ENCODE results near the gene TSHR.

DNA sequence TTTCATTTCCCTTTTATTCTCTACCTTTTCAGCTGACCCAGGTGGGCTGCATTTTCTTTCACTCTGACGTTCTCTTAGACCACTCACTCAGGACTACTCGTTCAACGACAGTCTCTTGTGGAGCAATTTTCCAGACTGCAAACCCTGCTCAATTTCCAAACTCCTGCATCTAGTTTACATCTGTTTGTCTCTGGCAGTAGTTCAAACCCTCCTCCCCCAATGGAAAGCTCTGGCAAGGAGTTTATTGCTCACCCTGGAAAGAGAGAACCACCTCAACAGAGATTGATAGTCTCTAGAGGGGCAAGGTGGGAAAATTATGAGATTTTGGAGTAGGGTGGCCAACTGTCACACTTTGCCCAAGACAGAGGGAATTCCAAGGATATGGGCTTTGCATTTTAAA lies 130.2 kb downstream of the TSHR start:
- TF ChIP-seq POLR2AphosphoS5 (IDR thresholded peaks at IDR 0.05; ENCODE audit: low read depth, low read length) (no peak), REST (IDR thresholded peaks at IDR 0.05; ENCODE audit: insufficient read depth in 1 of 2, low read depth in 2 of 2, low read length in 2 of 2) (no peak), TAF1 (IDR thresholded peaks at IDR 0.05; ENCODE audit: borderline replicate concordance, insufficient read depth, low read length) (no peak), SIN3A (IDR thresholded peaks at IDR 0.05; ENCODE audit: borderline replicate concordance, insufficient read depth, low read length) (no peak)
